ENCODE results near the gene ZNF771. TPM values are rescaled to one million over a fixed set of nuclear protein-coding genes. Genes with fewer than 3 reads are reported as not detected.

Gene ZNF771
- total and polyA plus RNA-seq, 9 of the 15 experiments (the other 6 are each of a cell fraction or from before 2014, with no cell fraction given): 1.5 to 12.6 (median 4.4) TPM

DNA sequence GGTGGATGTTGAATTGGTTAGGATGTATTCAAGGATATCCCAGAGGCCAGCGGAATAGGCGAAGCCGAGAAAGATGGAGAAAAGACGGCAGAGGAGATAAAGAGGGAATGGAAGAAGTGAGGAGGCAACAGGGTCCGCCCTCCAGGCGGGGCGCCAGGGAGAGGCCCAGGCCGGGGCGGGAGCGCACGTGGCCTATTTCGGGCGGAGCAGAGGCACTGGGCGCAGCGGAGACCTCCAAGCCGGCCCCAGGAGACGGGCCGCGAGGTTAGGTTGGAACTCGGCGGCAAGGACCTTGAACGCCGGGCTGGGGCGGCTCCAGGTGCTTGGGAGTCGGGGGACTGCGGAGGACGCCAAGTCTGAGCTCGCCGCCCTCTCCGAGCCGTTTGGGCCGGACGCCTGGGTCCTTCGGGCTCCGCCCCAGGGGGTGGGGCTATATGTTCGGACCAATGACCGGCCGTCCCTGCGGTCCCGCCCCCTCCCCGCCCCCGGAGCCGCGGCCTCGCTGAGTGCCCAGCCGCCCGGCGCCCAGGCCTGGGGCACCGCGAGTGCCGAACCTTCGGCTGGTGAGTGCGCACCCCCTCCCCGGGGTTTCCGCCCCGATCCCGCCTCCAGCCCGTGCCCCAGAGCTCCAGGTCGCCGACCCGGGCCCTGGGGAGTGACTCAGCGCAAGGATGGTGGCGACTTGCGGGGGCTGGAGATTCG, at the start of gene ZNF771 (continued):
- TF ChIP-seq SUPT5H (IDR thresholded peaks at IDR 0.05) (peak; percentile 82), MTA1 (IDR thresholded peaks at IDR 0.05; ENCODE audit: borderline replicate concordance) (0 out of 2 replicates have a peak, but pooled peaks have one; percentile 36), BCL6 (CRISPR knock-in tag; IDR thresholded peaks at IDR 0.05) (no peak), YY1 (IDR thresholded peaks at IDR 0.05; ENCODE audit: borderline replicate concordance in 1 of 3, control insufficient read depth in 1 of 3, extremely low read depth in 1 of 3, insufficient read depth in 3 of 3, insufficient read length in 1 of 3, insufficient replicate concordance in 2 of 3, low read depth in 1 of 3, low read length in 2 of 3) (peak in 1 of 3 experiments; percentile 54), HDGF (IDR thresholded peaks at IDR 0.05) (no peak), NFIC (IDR thresholded peaks at IDR 0.05) (peak; percentile 82), RAD51 (IDR thresholded peaks at IDR 0.05; ENCODE audit: borderline replicate concordance, low read depth) (peak; percentile 85), LEF1 (IDR thresholded peaks at IDR 0.05) (peak; percentile 10; the same call in 1 of the 2 replicates), CHD2 (IDR thresholded peaks at IDR 0.05; ENCODE audit: low read depth, low read length) (no peak), ZNF431 (CRISPR knock-in tag; IDR thresholded peaks at IDR 0.05) (no peak), NCOA4 (IDR thresholded peaks at IDR 0.05; ENCODE audit: partially characterized antibody) (no peak)
- TF ChIP-seq, protein P1, sequence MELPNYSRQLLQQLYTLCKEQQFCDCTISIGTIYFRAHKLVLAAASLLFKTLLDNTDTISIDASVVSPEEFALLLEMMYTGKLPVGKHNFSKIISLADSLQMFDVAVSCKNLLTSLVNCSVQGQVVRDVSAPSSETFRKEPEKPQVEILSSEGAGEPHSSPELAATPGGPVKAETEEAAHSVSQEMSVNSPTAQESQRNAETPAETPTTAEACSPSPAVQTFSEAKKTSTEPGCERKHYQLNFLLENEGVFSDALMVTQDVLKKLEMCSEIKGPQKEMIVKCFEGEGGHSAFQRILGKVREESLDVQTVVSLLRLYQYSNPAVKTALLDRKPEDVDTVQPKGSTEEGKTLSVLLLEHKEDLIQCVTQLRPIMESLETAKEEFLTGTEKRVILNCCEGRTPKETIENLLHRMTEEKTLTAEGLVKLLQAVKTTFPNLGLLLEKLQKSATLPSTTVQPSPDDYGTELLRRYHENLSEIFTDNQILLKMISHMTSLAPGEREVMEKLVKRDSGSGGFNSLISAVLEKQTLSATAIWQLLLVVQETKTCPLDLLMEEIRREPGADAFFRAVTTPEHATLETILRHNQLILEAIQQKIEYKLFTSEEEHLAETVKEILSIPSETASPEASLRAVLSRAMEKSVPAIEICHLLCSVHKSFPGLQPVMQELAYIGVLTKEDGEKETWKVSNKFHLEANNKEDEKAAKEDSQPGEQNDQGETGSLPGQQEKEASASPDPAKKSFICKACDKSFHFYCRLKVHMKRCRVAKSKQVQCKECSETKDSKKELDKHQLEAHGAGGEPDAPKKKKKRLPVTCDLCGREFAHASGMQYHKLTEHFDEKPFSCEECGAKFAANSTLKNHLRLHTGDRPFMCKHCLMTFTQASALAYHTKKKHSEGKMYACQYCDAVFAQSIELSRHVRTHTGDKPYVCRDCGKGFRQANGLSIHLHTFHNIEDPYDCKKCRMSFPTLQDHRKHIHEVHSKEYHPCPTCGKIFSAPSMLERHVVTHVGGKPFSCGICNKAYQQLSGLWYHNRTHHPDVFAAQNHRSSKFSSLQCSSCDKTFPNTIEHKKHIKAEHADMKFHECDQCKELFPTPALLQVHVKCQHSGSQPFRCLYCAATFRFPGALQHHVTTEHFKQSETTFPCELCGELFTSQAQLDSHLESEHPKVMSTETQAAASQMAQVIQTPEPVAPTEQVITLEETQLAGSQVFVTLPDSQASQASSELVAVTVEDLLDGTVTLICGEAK (IDR thresholded peaks at IDR 0.05): no peak
- TF ChIP-seq, protein P1 (CRISPR knock-in tag; IDR thresholded peaks at IDR 0.05): no peak
- TF ChIP-seq, protein P2, sequence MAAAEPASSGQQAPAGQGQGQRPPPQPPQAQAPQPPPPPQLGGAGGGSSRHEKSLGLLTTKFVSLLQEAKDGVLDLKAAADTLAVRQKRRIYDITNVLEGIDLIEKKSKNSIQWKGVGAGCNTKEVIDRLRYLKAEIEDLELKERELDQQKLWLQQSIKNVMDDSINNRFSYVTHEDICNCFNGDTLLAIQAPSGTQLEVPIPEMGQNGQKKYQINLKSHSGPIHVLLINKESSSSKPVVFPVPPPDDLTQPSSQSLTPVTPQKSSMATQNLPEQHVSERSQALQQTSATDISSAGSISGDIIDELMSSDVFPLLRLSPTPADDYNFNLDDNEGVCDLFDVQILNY (CRISPR knock-in tag; IDR thresholded peaks at IDR 0.05): peak; percentile 39; the same call in 1 of the 2 replicates
- TF ChIP-seq, protein P3, sequence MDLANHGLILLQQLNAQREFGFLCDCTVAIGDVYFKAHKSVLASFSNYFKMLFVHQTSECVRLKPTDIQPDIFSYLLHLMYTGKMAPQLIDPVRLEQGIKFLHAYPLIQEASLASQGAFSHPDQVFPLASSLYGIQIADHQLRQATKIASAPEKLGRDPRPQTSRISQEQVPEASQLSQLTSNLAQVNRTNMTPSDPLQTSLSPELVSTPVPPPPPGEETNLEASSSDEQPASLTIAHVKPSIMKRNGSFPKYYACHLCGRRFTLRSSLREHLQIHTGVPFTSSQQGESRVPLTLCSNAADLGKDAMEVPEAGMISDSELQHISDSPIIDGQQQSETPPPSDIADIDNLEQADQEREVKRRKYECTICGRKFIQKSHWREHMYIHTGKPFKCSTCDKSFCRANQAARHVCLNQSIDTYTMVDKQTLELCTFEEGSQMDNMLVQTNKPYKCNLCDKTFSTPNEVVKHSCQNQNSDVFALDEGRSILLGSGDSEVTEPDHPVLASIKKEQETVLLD (IDR thresholded peaks at IDR 0.05): peak; percentile 65; the same call in 1 of the 2 replicates

All from K562 (cell line).